ENCODE data around the gene DNAJC5. TPM values are rescaled to one million over a fixed set of nuclear protein-coding genes. Genes with fewer than 3 reads are reported as not detected.

The DNAJC5 gene
- total RNA-seq, 4 donors from 2014 or later: 38.4 to 87.4 (median 75.1) TPM

- 87 to 92% methylated on average over 4 to 17 of the region's 17 CpGs for WGBS, 2 donors
- no peak overlapping the region for H3K27ac ChIP-seq
- peaks cover 16 to 30% of the 10 kb centered on the region in 2 donors for H3K4me1 ChIP-seq
- H3K9me3 ChIP-seq: no peaks in the 10 kb centered on the region
- no peak overlapping the region for H3K4me3 ChIP-seq (replicated peaks in 1 of 3)
- H3K36me3 ChIP-seq: peaks cover 33 to 48% of the 10 kb centered on the region in 2 donors
- TF ChIP-seq POLR2A (IDR thresholded peaks at IDR 0.05) (no peak), CTCF (IDR thresholded peaks at IDR 0.05) (no peak)
- no peak for DNase-seq
- intact Hi-C loops (cut with DNase I): no loop called here
- no peaks in the 10 kb centered on the region for H3K27me3 ChIP-seq
Measured at GRCh38 chr20:63945031-63945658, 50.2 kb downstream of the DNAJC5 start.

- no peak for DNase-seq
- no peak for TF ChIP-seq POLR2A (IDR thresholded peaks at IDR 0.05)
- TF ChIP-seq CTCF (IDR thresholded peaks at IDR 0.05): no peak
- H3K27me3 ChIP-seq: no peaks in the 10 kb centered on the region
- H3K4me3 ChIP-seq (replicated peaks in 1 of 3): no peak overlapping the region
- H3K9me3 ChIP-seq: no peaks in the 10 kb centered on the region
- H3K4me1 ChIP-seq: peaks cover 26 to 40% of the 10 kb centered on the region in 2 donors
- intact Hi-C loops (cut with DNase I): no loop called here
- peaks cover 23 to 37% of the 10 kb centered on the region in 2 donors for H3K36me3 ChIP-seq
- WGBS, 2 donors: 96 to 97% methylated on average over 17 to 26 of the region's 39 CpGs
- H3K27ac ChIP-seq: no peak overlapping the region
Measured at GRCh38 chr20:63945921-63946920, 51.3 kb downstream of the DNAJC5 start.

- 86 to 87% methylated on average over 12 to 13 of the region's 15 CpGs for WGBS, 2 donors
- H3K27ac ChIP-seq: peak overlapping the region in 2 of 3 donors; percentile 2 to 20
- peaks cover 32 to 49% of the 10 kb centered on the region in 2 donors for H3K4me1 ChIP-seq
- no peaks in the 10 kb centered on the region for H3K9me3 ChIP-seq
- no peaks in the 10 kb centered on the region for H3K27me3 ChIP-seq
- no peak for DNase-seq
- TF ChIP-seq CTCF (IDR thresholded peaks at IDR 0.05) (no peak), POLR2A (IDR thresholded peaks at IDR 0.05) (no peak)
- no peak overlapping the region for H3K4me3 ChIP-seq (replicated peaks in 1 of 3)
- H3K36me3 ChIP-seq: peaks cover 23 to 36% of the 10 kb centered on the region in 2 donors
- intact Hi-C loops (cut with DNase I): no loop called here
Measured at GRCh38 chr20:63946986-63947637, 52.2 kb downstream of the DNAJC5 start.

- intact Hi-C loops (cut with DNase I): no loop called here
- no peak overlapping the region for H3K4me3 ChIP-seq (replicated peaks in 1 of 3)
- H3K36me3 ChIP-seq: peaks cover 23 to 31% of the 10 kb centered on the region in 2 donors
- H3K27me3 ChIP-seq: no peaks in the 10 kb centered on the region
- no peak for TF ChIP-seq POLR2A (IDR thresholded peaks at IDR 0.05)
- TF ChIP-seq CTCF (IDR thresholded peaks at IDR 0.05): no peak
- H3K27ac ChIP-seq: peak overlapping the region in 2 of 3 donors; percentile 2 to 91
- 37 to 69% methylated on average over 23 of the region's 27 CpGs for WGBS, 2 donors
- H3K4me1 ChIP-seq: peaks cover 32 to 57% of the 10 kb centered on the region in 2 donors
- DNase-seq: peak; percentile 37 to 43
- no peaks in the 10 kb centered on the region for H3K9me3 ChIP-seq
Measured at GRCh38 chr20:63947638-63948456, 52.9 kb downstream of the DNAJC5 start.

Data from thyroid gland (tissue), 4 donors.